ENCODE results near the gene CDH4. TPM values are rescaled to one million over a fixed set of nuclear protein-coding genes. Genes with fewer than 3 reads are reported as not detected.

The CDH4 gene
- total and polyA plus RNA-seq, 9 donors = 0.12 to 4.4 (median 0.36) TPM

GRCh38 chr20:61500791-61501321 lies 248.8 kb downstream of the CDH4 start:
- no peaks in the 10 kb centered on the region for H3K27me3 ChIP-seq
- H3K4me3 ChIP-seq = no peak overlapping the region
- no peak for DNase-seq
- no peaks in the 10 kb centered on the region for H3K4me1 ChIP-seq (ENCODE audit: insufficient read depth)
- no peak for TF ChIP-seq CTCF (IDR thresholded peaks at IDR 0.05)
- H3K36me3 ChIP-seq = no peaks in the 10 kb centered on the region
- no peaks in the 10 kb centered on the region for H3K9me3 ChIP-seq
- no peak overlapping the region for H3K27ac ChIP-seq
- intact Hi-C loops (cut with DNase I) = no loop called here
- 22 to 32% (median 25%) methylated on average over 11 of the region's 11 CpGs for WGBS, 3 donors

DNA sequence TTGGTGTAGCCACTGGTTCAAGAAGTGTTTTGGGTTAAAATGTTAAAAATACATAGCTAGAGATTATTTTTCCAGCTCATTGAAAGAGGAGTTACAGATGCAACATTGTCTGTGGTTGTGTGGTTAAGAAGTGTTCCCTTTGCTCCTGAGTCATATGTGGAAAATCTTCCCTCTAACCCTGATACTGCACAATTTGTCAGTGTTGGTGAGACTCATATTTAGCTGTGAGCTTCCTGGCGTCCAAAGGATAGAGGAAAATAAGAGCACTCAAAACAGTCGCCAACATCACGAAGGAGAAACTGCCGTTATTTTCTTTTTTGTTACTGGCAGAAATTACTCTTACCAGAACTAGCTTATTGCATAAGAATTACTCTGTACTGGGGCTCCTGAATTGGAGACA lies 250.4 kb downstream of the CDH4 start:
- H3K27me3 ChIP-seq = no peaks in the 10 kb centered on the region
- no peak for DNase-seq
- H3K4me1 ChIP-seq (ENCODE audit: insufficient read depth) = no peaks in the 10 kb centered on the region
- WGBS, 3 donors = 87 to 96% (median 91%) methylated on average over 4 of the region's 4 CpGs
- no peaks in the 10 kb centered on the region for H3K9me3 ChIP-seq
- intact Hi-C loops (cut with DNase I) = no loop called here
- no peaks in the 10 kb centered on the region for H3K36me3 ChIP-seq
- TF ChIP-seq CTCF (IDR thresholded peaks at IDR 0.05) (no peak), EP300 (IDR thresholded peaks at IDR 0.05) (no peak), POLR2A (IDR thresholded peaks at IDR 0.05) (no peak)
- H3K27ac ChIP-seq = no peak overlapping the region
- no peak overlapping the region for H3K4me3 ChIP-seq

DNA sequence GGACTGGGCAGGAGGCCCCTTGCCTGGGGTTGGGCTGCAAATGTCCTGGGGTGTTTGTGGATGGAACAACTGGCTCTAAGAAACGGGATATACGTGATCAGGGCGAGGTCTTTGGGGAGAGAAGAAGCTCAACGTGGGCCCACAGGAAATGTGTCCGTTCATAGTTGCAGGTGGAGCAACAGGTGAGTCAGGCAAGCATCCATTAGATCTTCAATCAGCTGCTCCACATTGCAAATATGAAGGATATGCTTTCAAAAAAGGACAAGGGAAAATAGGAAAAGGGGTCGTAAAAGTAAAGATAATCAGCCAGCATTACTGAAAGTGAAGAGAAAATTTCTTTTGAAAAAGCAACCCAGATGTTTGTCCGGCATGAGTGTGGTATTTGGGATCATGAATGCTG lies 251.0 kb downstream of the CDH4 start:
- no peak overlapping the region for H3K27ac ChIP-seq
- H3K36me3 ChIP-seq = no peaks in the 10 kb centered on the region
- no peak for TF ChIP-seq CTCF (IDR thresholded peaks at IDR 0.05)
- TF ChIP-seq EP300 (IDR thresholded peaks at IDR 0.05) = no peak
- no peak for TF ChIP-seq POLR2A (IDR thresholded peaks at IDR 0.05)
- no peaks in the 10 kb centered on the region for H3K27me3 ChIP-seq
- intact Hi-C loops (cut with DNase I) = no loop called here
- no peak overlapping the region for H3K4me3 ChIP-seq
- DNase-seq = no peak
- H3K4me1 ChIP-seq (ENCODE audit: insufficient read depth) = no peaks in the 10 kb centered on the region
- 75 to 80% (median 76%) methylated on average over 7 of the region's 7 CpGs for WGBS, 3 donors
- no peaks in the 10 kb centered on the region for H3K9me3 ChIP-seq

- no peak for TF ChIP-seq CTCF (IDR thresholded peaks at IDR 0.05)
- TF ChIP-seq POLR2A (IDR thresholded peaks at IDR 0.05) = no peak
- DNase-seq = no peak
- Histone ChIP-seq H3K36me3 (no peaks in the 10 kb centered on the region), H3K4me3 (no peak overlapping the region), H3K4me1 (ENCODE audit: insufficient read depth) (no peaks in the 10 kb centered on the region), H3K9me3 (no peaks in the 10 kb centered on the region), H3K27me3 (no peaks in the 10 kb centered on the region), H3K27ac (no peak overlapping the region)
- intact Hi-C loops (cut with DNase I) = no loop called here
- WGBS, 3 donors = 71 to 84% (median 76%) methylated on average over 8 of the region's 8 CpGs
These were observed 253.4 kb downstream of the CDH4 start for GRCh38 chr20:61505508-61505907.

GRCh38 chr20:61507778-61508177 lies 255.7 kb downstream of the CDH4 start:
- Histone ChIP-seq H3K27me3 (no peaks in the 10 kb centered on the region), H3K4me1 (ENCODE audit: insufficient read depth) (no peaks in the 10 kb centered on the region), H3K27ac (no peak overlapping the region), H3K9me3 (no peaks in the 10 kb centered on the region), H3K36me3 (no peaks in the 10 kb centered on the region), H3K4me3 (no peak overlapping the region)
- WGBS, 3 donors = 52 to 74% (median 65%) methylated on average over 11 of the region's 11 CpGs
- TF ChIP-seq EP300 (IDR thresholded peaks at IDR 0.05) (no peak), CTCF (IDR thresholded peaks at IDR 0.05) (no peak), POLR2A (IDR thresholded peaks at IDR 0.05) (no peak)
- intact Hi-C loops (cut with DNase I) = no loop called here
- DNase-seq = no peak

Measured in ovary (tissue), 9 donors.